C4-2B (cell line): ENCODE data around the gene LSM14A.

Experiments used
- H3K27ac ChIP-seq: fragments of 450-650 bp; 2 replicates; pipeline ENCODE4 v1.5.1; 2017
- ZFX ChIP-seq: fragments of 450-650 bp; IDR thresholded peaks from 2 replicates; pipeline ENCODE4 v1.6.1; 2017
- TF ChIP-seq, protein P1 (sequence below): fragments of 450-650 bp; conservative IDR thresholded peaks from 2 replicates; pipeline ENCODE4 v1.5.1; 2017; ENCODE audit warnings: mild to moderate bottlenecking

The LSM14A gene

DNA sequence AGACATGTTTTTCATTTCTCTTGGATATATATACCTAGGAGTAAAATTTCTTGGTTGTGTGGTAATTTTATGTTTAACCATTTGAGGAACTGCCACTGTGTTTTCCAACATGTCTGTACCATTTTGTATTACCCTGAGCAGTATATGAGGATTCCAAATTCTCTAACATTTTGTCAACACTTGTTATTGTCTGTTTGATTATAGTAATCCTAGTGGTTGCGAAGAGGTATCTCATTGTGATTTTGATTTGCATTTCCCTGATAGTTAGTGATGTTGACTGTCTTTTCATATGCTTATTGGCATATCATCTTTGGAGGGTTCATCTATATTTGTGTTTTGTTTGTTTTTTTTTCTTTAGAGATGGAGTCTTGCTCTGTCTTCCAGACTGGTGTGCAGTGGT is 103.4 kb downstream of the LSM14A start:
- no peak overlapping the region for H3K27ac ChIP-seq
- no peak for TF ChIP-seq ZFX
- TF ChIP-seq, protein P1, sequence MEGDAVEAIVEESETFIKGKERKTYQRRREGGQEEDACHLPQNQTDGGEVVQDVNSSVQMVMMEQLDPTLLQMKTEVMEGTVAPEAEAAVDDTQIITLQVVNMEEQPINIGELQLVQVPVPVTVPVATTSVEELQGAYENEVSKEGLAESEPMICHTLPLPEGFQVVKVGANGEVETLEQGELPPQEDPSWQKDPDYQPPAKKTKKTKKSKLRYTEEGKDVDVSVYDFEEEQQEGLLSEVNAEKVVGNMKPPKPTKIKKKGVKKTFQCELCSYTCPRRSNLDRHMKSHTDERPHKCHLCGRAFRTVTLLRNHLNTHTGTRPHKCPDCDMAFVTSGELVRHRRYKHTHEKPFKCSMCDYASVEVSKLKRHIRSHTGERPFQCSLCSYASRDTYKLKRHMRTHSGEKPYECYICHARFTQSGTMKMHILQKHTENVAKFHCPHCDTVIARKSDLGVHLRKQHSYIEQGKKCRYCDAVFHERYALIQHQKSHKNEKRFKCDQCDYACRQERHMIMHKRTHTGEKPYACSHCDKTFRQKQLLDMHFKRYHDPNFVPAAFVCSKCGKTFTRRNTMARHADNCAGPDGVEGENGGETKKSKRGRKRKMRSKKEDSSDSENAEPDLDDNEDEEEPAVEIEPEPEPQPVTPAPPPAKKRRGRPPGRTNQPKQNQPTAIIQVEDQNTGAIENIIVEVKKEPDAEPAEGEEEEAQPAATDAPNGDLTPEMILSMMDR = no peak

DNA sequence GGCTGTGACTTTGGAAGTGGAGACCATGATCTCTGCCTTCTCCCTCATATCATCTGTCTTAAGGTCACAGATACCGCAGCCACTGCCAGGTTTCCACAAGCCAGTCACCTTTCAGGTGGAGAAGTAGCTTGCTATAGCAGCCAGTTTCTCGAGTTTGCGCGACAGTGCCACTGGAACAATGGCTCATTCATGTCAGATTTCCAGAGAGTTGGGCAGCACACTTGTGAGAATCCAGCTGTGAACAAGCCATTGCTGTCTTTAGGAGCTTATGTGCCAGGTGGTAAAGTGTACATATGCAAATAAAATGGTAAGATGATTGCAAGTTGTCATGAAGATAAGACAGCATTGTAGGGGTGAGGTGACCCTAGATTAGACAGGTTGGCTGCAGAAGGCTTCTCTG is 104.3 kb downstream of the LSM14A start:
- no peak overlapping the region for H3K27ac ChIP-seq
- TF ChIP-seq, protein P1 = no peak
- no peak for TF ChIP-seq ZFX

DNA sequence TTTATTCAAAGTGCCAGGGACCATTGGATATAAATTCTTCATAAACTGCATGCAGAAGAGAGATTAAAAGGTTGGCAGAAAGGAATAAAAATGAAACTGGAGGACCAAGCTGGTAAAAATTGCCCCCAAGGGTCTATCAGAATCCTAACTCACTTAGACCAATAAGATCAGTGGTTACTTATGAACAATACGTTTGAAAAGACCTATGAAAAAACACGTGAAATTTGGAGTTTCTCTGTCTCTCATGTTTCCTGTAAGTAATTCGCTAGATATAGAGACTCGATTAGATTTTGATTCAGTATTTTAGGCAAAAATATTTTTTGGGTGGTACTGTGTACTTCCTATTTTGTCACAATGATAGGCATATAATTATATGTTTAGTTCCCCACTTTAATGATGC is 104.9 kb downstream of the LSM14A start:
- no peak overlapping the region for H3K27ac ChIP-seq
- no peak for TF ChIP-seq ZFX
- TF ChIP-seq, protein P1 = no peak

DNA sequence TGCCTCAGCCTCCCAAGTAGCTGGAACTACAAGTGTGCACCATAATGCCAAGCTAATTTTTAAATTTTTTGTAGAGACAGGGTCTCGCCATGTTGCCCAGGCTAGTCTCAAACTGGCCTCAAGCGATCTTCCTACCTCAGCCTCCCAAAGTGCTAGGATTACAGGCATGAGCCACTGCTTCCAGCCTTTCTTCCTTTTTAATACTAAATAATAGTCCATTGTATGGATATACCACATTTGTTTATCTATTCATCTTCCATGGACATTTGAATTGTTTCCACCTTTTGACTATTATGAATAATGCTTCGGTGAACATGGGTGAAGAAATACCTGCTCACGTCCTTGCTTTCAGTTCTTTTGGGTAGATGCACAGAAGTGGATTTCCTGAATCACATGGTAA is 106.5 kb downstream of the LSM14A start:
- H3K27ac ChIP-seq = no peak overlapping the region
- TF ChIP-seq, protein P1 = no peak
- TF ChIP-seq ZFX = no peak
